ENCODE measurements around the gene SDE2. TPM values are rescaled to one million over a fixed set of nuclear protein-coding genes. Genes with fewer than 3 reads are reported as not detected.
A peak's percentile ranks its signal among the peaks of the same experiment; 100 is the strongest.

Gene SDE2
- 14.0 and 20.7 TPM in 2 replicates for total RNA-seq

DNA sequence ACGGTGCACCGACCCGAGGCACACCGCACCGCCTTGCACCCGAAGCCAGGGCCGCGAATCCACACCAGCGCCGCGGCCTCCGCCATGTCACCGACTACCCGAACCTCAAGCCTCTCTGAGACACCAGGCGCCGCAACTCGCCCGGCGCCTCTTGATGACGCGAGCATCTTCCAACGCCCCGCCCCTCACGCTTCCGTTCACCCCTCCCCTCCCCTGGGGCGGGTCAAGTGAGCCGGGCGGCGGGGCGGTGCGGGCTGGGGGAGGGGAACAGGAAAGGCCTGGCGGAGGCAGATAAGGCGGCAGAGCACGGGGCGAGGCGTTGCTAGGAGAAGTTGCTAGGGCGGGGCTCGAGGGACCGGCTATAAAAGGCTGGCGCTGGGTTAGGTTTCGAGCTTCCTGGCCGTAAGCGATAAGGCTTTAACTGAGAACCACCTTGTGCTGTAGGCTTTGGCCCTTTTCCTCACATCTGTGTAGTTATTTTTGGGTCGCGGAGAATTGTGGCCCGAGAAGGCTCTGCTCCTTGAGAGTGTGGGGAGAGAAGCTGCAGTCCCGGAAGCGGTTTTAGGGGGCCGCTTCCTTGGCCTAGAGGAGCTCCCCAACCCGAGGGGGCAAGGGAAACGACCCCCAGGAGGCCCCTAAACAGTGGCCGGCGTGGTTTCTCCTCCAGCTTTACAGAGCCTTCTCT lies at the start of gene SDE2:
Gene SDE2 (minus strand): TSS at position 117 of the 685 bp plus-strand sequence. CDS start 31 bp downstream, at position 86.
- DNase-seq (ENCODE audit: extremely low read depth, low read depth, low spot score) = peak; percentile 84

DNA sequence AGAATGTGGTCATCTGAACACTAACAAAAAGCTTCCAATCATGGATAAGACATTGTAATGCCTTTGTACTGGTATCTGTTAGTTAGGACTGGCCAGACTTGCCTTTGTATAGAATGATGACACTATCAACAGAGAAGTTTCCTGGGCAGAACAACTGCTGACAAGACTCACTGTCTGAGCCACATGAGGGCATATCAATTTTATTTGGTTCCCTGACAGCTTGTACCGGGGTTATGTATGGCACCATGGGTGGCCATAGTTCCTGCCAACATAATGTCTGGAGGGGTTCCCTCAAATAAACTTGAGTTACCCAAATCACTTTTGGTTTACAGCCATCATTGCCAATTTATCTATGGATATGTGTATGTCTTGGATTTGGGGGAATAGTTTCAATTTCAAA lies 49.7 kb upstream of the SDE2 start:
- DNase-seq (ENCODE audit: extremely low read depth, low read depth, low spot score) = no peak

DNA sequence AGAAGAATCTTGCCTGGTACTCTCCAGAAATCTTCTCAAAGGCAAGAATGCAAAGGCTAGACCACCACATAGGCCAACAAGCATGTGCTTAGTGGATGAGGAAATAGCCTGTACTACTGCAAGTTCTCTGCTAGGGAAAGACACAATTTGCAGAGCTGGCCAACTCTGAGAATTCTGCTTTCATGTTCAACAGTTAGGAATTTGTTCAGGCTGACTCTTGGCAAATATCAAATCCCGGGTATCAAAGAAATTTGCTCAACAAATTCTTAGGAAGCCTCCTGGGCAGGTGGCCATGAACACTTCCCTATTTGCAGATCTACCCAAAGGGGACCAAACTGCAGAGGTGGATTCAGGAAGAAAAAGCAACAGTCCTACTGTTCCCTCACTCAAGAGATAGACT lies 48.4 kb upstream of the SDE2 start:
- no peak for DNase-seq (ENCODE audit: extremely low read depth, low read depth, low spot score)

DNA sequence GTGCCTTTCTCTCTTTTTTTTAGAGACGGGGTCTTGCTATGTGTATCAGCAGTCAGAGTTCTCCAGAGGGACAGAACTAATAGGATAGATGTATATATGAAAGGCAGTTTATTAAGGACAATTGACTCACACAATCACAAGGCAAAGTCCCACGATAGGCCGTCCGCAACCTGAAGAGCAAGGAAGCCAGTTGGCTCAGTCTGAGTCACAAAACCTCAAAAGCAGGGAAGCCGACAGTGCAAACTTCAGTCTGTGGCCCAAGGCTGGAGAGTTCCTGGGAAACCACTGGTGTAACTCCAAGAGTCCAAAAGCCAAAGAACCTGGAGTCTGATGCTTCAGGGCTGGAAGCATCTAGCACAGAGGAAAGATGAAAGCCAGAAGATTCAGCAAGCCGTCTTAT lies 47.1 kb upstream of the SDE2 start:
- no peak for DNase-seq (ENCODE audit: extremely low read depth, low read depth, low spot score)

DNA sequence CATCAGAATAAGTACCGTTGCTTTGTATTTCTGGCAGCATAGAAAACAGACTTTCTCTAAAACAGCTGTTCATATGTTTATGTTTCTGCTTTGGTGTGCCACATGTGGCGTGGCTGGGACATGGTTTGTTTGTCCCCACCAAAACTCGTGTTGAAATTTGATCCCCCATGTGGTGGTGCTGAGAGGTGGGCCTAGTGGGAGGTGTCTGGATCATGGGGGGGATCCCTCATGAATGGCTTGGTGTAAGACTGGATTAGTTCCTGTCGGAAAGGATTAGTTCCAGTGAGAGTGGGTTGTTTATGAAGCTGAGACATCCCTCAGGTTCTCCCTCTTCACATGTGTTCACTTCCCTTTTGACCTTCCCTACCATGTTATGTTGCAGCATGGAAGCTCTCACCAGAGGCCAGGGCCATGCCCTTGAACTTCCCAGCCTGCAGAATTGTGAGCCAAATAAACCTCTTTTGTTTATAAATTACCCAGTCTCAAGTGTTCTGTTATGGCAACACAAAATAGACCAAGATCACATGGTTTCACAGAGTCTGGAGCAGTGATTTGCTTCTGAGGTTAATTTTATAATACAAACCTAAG lies 45.5 kb upstream of the SDE2 start:
- DNase-seq (ENCODE audit: extremely low read depth, low read depth, low spot score) = no peak

DNA sequence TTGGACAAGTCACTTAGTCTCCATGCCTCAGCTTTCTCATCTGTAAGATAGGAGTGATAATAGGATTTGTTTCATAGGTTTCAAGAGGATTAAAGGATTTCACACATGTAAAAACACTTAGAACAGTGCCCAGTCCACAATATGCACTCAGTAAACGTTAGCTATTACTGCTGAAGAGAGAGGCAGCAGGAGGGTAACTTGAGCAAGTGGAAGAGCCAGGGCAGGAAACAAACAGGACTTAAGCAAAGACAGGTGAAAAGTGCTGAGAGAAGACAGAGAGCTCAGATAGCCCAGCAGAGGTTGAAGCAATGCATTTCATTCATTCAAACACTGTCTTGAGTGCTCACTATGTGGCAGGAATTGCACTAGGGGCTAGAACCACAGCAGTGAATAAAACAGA lies 42.3 kb upstream of the SDE2 start:
- DNase-seq (ENCODE audit: extremely low read depth, low read depth, low spot score) = no peak

DNA sequence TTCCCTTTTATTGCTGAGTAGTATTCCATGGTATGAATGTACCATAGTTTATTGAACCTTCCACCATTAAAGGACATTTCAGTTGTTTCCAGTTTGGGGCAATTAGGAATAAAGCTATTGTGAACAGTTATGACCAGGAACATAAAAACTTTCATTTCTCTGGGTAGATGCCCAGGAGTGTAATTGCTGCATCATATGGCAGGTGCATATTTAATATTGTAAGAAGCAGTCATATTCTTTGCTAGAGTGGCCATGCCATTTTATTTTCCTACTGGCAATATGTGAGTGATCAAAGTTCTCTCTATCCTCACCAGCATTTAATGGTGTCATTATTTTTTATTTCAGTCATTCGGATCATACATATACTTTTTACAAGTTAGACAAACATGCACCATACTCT lies 39.5 kb upstream of the SDE2 start:
- no peak for DNase-seq (ENCODE audit: extremely low read depth, low read depth, low spot score)

DNA sequence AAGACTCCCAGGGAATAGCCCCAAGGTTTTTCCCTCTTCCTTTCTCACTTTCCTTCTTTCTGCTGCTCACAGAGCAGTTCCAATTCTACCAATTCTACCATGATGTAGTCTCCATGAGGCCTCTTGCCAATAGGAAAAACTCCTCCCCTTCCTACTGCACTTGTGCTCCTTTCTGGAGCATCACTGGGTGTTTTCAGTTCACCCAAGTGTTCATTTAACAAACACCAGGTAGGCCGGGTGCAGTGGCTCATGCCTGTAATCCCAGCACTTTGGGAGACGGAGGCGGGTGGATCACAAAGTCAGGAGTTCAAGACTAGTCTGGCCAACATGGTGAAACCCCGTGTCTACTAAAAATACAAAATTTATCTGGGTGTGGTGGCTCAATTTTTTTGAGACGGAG lies 36.8 kb upstream of the SDE2 start:
- DNase-seq (ENCODE audit: extremely low read depth, low read depth, low spot score) = no peak

DNA sequence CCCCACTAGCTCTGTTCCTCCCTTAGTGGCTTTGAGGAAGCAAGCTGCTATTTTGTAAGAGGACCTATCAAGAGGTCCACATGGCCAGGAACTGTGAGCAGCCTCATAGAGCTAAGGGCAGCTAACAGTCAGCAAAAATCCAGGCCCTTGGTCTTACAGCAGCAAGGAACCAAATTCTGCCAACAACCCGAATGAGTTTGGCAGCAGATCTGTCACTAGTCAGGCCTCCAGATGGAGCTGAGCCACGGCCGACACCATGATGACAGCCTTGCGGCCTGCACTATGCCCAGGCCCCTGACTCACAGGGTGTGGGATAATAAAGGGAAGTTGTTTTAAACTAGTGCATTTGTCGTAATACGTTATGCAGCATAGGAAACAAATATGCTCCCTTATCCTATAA lies 35.3 kb upstream of the SDE2 start:
- DNase-seq (ENCODE audit: extremely low read depth, low read depth, low spot score) = peak; percentile 27

DNA sequence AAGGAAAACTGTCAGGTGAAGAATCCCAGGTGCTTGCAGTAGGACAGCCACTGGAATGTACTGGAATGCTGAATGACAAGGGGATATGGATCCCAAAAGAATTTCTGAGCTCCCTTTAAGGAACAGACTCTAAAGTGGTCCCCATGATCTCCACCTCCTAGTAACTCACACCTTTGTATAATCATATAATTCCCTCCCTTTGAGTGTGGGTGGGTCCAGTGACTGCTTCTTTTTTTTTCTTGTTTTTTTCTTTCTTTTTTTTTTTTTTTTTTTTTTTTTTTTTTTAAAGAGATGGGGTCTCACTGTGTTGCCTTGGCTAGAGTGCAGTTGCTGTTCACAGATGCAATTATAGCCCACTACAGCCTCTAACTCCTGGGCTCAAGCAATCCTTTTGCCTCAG lies 34.8 kb upstream of the SDE2 start:
- DNase-seq (ENCODE audit: extremely low read depth, low read depth, low spot score) = no peak

DNA sequence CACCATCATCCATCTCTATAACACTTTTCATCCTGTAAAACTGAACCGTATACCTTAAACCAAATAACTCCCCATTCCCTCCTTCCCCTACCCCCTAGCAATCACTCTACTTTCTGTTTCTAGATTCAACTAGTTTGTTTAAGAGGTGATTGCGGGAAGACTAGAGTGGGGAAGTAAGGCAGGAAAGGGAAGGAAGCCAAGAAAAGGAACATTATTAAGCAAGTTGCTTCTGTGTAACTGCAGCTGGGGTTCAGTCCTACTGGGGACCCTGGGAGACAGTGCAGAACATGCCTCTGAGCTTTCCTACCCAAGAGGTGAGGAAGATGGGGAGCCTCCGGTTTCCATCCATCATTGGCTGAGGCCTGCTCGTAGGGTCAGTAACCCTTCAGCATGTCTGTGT lies 34.4 kb upstream of the SDE2 start:
- DNase-seq (ENCODE audit: extremely low read depth, low read depth, low spot score) = no peak

DNA sequence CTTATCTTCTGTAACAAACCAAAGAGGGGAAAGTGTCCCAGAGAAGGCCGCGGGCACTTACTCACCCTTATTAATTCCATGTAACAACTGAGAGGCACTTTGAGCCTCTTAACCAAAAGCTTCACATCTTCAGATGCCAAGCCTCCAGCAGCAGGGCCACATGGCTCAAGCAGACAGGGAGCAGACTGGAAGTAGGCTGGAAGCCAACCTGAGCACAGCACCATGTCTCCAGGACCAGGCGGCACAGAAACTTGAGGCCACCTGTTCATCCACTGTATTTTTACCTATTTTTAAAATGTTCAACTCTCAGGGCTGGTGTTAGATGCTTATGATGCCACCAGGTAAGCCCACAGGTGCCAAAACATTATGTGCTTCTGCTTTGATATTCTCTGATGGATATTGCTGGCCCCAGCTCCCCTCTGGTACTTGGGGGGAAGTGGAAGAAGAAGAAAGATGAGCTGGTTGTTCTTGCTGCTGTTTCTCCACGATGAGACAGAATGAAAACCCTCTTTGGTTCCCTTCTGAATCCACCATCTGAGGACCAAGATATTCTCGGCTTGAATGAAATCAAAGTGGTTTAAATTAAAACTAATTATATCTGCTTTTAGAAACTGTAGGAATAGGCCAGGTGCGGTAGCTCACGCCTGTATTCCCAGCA lies 30.6 kb upstream of the SDE2 start:
- DNase-seq (ENCODE audit: extremely low read depth, low read depth, low spot score) = no peak

DNA sequence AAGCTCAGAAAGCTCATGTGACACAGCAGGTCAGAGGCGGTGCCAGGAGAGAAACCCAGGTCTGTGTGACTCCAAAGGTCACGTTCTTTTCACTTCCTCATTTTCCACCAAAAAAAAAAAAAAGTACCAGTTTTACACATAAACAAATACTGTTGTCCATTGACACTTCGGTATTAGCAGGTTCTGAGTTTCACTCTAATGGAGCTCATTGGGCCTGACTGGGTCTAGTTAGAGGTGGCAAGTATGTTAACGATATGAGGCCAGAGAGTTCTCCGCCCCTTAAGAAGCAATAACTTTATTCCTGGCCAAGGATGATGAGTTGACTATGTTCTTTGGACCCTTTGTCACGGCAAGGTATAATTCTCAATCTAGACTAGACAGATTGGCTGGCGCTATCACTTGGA lies 30.0 kb upstream of the SDE2 start:
- no peak for DNase-seq (ENCODE audit: extremely low read depth, low read depth, low spot score)

DNA sequence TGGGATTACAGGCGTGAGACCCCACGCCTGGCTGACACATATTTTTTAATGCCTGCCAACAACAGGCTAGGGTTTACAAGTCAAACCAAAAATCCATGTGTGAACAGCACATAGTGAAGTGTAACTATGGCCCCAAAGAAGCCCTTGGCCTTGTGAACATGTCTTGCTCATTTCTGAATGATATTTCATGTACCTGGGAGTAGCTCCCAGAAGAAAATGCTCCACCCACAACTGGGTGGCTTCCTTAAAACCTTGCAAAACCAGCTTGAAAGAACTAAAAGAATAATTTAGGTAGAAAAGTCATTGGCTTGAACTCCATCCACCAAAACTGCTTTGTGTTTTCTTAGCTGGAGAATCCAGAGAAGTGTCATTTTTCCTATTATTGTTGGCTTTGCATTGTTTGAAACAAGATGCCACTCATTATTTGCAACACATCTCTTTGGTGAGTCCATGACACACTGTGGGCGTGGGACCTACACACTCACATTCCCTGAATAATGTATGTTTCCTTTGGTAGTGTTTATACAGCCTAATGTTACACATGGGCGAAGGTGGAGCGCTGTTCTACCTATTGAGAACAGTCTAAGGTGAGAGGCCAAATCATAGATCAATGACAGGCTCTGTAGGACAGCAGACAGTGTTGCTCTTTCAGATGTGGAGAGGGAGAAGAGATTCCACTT lies 28.5 kb upstream of the SDE2 start:
- no peak for DNase-seq (ENCODE audit: extremely low read depth, low read depth, low spot score)

DNA sequence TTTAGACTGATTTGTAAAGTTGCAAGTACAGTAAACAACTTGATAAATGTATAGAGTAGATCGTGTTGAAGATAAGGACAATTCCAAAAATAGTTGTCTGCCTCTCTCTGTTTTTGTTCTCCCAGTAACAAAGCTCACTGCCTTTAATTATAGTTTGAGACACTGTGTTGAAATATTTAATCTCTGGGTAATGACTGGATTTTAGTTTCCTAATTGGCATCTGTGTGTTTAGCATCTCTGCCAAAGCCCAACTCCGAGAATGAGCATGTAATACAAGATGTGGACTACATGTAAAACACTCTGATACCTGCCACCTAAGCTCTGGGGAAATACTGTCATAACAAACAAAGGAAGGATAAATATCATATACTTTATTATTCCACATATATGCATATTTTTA lies 27.7 kb upstream of the SDE2 start:
- DNase-seq (ENCODE audit: extremely low read depth, low read depth, low spot score) = no peak

DNA sequence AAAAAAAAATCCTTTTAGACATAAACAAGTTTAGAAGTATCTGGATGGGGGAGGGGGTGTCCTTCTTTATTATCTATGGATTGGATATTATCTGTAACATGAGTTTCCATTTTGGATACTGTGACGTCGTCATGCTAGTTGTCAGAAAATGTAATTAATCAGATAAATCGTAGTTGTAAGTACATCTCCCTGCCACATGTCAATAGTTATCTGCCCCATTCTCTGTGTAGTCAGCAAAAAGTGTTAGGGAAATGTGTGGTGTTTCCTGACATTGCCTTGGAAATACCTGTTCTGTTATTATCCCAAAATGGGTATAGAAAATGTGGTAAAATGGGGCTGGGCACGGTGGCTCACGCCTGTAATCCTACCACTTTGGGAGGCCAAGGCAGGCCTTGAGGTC lies 24.6 kb upstream of the SDE2 start:
- no peak for DNase-seq (ENCODE audit: extremely low read depth, low read depth, low spot score)

DNA sequence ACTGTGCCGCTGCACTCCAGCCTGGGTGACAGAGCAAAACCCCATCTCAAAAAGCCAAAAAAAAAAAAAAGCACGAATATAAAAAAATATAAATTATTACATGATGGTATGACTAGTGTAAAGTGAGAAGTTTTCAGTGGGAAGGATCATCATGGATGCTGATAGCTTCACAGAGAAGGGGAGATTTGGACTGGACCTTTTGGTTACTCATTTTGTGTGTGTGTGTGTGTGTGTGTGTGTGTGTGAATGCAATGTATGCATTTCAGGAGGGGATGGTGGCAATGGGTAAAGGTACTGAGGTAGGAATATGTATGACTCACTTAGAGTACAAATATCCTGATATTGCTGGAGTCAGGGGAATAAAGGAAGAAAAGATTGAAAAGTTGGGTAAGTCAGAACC lies 22.7 kb upstream of the SDE2 start:
- no peak for DNase-seq (ENCODE audit: extremely low read depth, low read depth, low spot score)

DNA sequence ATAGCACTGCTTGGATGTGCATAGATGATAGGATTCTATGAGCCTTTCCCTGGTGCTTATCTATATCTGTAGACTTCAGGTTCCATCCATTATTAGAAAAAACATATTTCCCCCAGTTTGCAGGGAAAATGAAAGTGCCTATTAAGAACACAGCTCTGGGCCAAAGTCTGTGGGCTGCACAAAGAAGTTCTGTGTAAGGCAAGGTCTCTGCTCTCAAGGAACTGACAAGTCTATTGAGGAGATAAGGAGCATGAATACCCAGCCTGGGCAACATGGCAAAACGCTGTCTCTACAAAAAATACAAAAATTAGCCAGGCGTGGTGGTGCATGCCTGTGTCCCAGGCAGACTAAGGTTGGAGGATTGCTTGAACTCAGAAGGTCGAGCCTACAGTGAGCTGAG lies 22.3 kb upstream of the SDE2 start:
- no peak for DNase-seq (ENCODE audit: extremely low read depth, low read depth, low spot score)

DNA sequence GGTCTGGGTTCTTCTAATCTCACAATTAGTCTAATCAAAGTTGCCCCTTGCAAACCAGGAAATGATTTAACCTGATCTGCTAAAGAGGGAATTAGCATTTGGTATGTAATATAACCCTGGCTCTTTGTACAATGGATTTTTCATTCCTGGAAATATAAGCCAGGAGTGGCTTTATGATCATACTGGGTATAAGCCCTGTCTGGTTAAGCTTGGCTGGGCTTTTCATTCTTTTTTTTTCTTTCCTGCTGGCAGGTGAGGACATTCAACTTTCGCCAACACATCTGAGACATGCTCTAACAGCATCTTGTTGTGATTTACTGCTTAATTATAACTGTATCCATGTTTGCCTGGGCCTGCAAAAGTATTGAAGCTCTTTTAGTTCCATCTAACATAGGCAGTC lies 20.4 kb upstream of the SDE2 start:
- no peak for DNase-seq (ENCODE audit: extremely low read depth, low read depth, low spot score)

DNA sequence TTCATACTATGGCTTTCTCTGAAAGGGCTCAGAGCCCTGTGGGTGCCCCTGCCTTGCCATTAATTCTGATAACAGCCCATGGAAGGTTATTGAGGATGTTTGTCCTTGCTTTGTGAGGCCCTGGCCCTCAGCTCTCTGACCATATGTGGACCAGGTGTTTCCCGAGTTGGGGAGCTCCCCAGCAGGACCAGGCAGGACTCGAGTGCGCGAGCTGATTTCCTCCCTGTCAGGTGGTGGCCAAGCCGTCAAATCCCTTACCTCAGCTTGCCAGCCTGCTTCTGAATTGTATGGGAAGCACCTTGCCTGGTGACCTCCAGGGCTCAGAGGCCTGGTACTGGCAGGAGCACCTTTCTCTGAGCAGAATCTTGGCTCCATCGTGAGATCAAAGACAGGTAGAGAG lies 17.9 kb upstream of the SDE2 start:
- no peak for DNase-seq (ENCODE audit: extremely low read depth, low read depth, low spot score)

DNA sequence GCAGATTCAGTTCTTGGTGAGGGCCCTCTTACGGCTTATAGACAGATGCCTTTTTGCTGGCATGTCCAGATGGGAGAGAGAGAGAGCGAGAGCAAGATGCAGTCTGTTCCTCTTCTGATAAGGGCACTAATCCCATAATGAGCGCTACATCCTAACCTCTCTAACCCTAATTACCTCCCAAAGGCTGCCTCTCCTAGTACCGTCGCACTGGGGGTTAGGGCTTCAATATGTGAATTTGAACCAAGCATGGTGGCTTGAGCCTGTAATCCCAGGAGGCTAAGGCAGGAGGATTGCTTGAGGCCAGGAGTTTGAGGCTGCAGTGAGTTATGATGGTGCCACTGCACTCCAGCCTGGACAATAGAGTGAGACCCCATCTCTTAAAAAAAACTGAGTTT lies 10.5 kb upstream of the SDE2 start:
- no peak for DNase-seq (ENCODE audit: extremely low read depth, low read depth, low spot score)
